A673 (cell line): ENCODE results near the gene RORB. TPM values are rescaled to one million over a fixed set of nuclear protein-coding genes. Genes with fewer than 3 reads are reported as not detected.

Experiments used
- BruUV-seq: library from RNA; stranded (reverse); fragments of 400-500 nt; replicated peaks from 2 replicates; lab custom pipeline; 2021; lab: Mats Ljungman, UMichigan
- CTCF ChIA-PET: fragments of 300-600 bp; sonication (Branson Sonifier 250); formaldehyde crosslinking; loops from one replicate; lab custom pipeline; 2022; ENCODE audit warnings: antibody characterized with exemption; lab: Charles Lee
- POLR2A ChIA-PET: fragments of 300-600 bp; sonication (Branson Sonifier 250); formaldehyde crosslinking; loops from one replicate; lab custom pipeline; 2022; ENCODE audit warnings: antibody characterized with exemption; ENCODE audit not compliant: low non-redundant PET; lab: Charles Lee
- DNase-seq: peaks from one replicate; pipeline ENCODE4 v3.0.0-alpha.2; 2015; ENCODE audit warnings: low spot score
- H3K27ac ChIP-seq: fragments of 200-600 bp; sonication (generic); 2 replicates; pipeline ENCODE4 v1.5.1; 2016; ENCODE audit warnings: mixed run types, low read depth, mild to moderate bottlenecking, mixed read lengths, antibody characterized with exemption, low read length; ENCODE audit not compliant: poor library complexity, severe bottlenecking
- H3K27me3 ChIP-seq: fragments of 200-600 bp; sonication (generic); replicated peaks from 2 replicates; pipeline ENCODE4 v1.6.1; 2017; ENCODE audit warnings: mixed run types, low read depth, mild to moderate bottlenecking, mixed read lengths, antibody characterized with exemption, low read length; ENCODE audit not compliant: insufficient read depth, poor library complexity
- H3K36me3 ChIP-seq: fragments of 200-600 bp; sonication (generic); 2 replicates; pipeline ENCODE4 v1.6.1; 2016; ENCODE audit warnings: mixed run types, mild to moderate bottlenecking, mixed read lengths, antibody characterized with exemption, low read length; ENCODE audit not compliant: insufficient read depth, poor library complexity, severe bottlenecking
- H3K4me1 ChIP-seq: fragments of 200-600 bp; sonication (generic); 2 replicates; pipeline ENCODE4 v1.6.1; 2017; ENCODE audit warnings: mixed run types, mild to moderate bottlenecking, mixed read lengths, antibody characterized with exemption, low read length; ENCODE audit not compliant: insufficient read depth, poor library complexity, severe bottlenecking
- H3K4me3 ChIP-seq: fragments of 200-600 bp; sonication (generic); 2 replicates; pipeline ENCODE4 v1.5.1; 2016; ENCODE audit warnings: low read depth, mixed run types, mild to moderate bottlenecking, mixed read lengths, low read length; ENCODE audit not compliant: poor library complexity, severe bottlenecking
- H3K9me3 ChIP-seq: fragments of 200-600 bp; sonication (generic); 2 replicates; pipeline ENCODE4 v1.6.1; 2016; ENCODE audit warnings: mixed run types, low read depth, mild to moderate bottlenecking, mixed read lengths, antibody characterized with exemption, low read length; ENCODE audit not compliant: poor library complexity, severe bottlenecking
- CTCF ChIP-seq: fragments of 300-800, 200-600 bp; sonication (generic); conservative IDR thresholded peaks from 2 replicates; pipeline ENCODE4 v1.5.1; 2017; ENCODE audit warnings: low read depth, mild to moderate bottlenecking, antibody characterized with exemption, low read length, moderate library complexity, mixed read lengths
- EZH2 ChIP-seq: fragments of 200-600 bp; sonication (generic); IDR thresholded peaks from 2 replicates; pipeline ENCODE4 v1.6.1; 2017; ENCODE audit warnings: borderline replicate concordance, low read depth, mild to moderate bottlenecking, mixed read lengths, antibody characterized with exemption, low read length; ENCODE audit not compliant: poor library complexity, severe bottlenecking
- intact Hi-C: fragments of 100-400 bp; cut with micrococcal nuclease; formaldehyde crosslinking; loops from one replicate; pipeline ENCODE4 v1.10.0; 2022; ENCODE audit not compliant: unreplicated experiment
- total RNA-seq: library from RNA; stranded (reverse); gene quantifications from 2 replicates; pipeline ENCODE4 v1.2.3, GENCODE V29; 2021

Gene RORB
- total RNA-seq, 1 experiment from 2014 or later: 0.02 TPM

GRCh38 chr9:74513221-74513620 is 16.1 kb downstream of the RORB start:
- POLR2A ChIA-PET: interaction anchor here (0.6 kb wide), 1 partner anchor 83 kb away, joined by 3 read pairs; no protein-coding TSS in a partner anchor
- no peak overlapping the region for H3K4me3 ChIP-seq
- intact Hi-C loops: no loop called here
- CTCF ChIA-PET: no interaction called here
- H3K27ac ChIP-seq: no peak overlapping the region
- no peaks in the 10 kb centered on the region for H3K36me3 ChIP-seq
- peaks cover 16% of the 10 kb centered on the region for H3K27me3 ChIP-seq
- no peaks in the 10 kb centered on the region for H3K4me1 ChIP-seq
- DNase-seq: no peak
- no TSS peak for BruUV-seq
- H3K9me3 ChIP-seq: no peaks in the 10 kb centered on the region
- TF ChIP-seq EZH2 (no peak), CTCF (no peak)

GRCh38 chr9:74517188-74517587 is 20.1 kb downstream of the RORB start:
- no TSS peak for BruUV-seq
- intact Hi-C loops: no loop called here
- H3K4me3 ChIP-seq: no peak overlapping the region
- no peaks in the 10 kb centered on the region for H3K4me1 ChIP-seq
- ChIA-PET CTCF (no interaction called here), POLR2A (no interaction called here)
- H3K27me3 ChIP-seq: peaks cover 9% of the 10 kb centered on the region
- no peaks in the 10 kb centered on the region for H3K9me3 ChIP-seq
- no peaks in the 10 kb centered on the region for H3K36me3 ChIP-seq
- no peak for DNase-seq
- no peak for TF ChIP-seq CTCF
- TF ChIP-seq EZH2: no peak
- no peak overlapping the region for H3K27ac ChIP-seq

GRCh38 chr9:74519419-74519818 is 22.3 kb downstream of the RORB start:
- no peaks in the 10 kb centered on the region for H3K4me1 ChIP-seq
- intact Hi-C loops: no loop called here
- no peak for TF ChIP-seq CTCF
- TF ChIP-seq EZH2: no peak
- POLR2A ChIA-PET: no interaction called here
- H3K9me3 ChIP-seq: no peaks in the 10 kb centered on the region
- H3K27ac ChIP-seq: no peak overlapping the region
- H3K36me3 ChIP-seq: no peaks in the 10 kb centered on the region
- no peak for DNase-seq
- no TSS peak for BruUV-seq
- H3K27me3 ChIP-seq: peaks cover 9% of the 10 kb centered on the region
- CTCF ChIA-PET: no interaction called here
- no peak overlapping the region for H3K4me3 ChIP-seq
